A172 (cell line): Measurements from ENCODE around the gene ABT1. TPM values are rescaled to one million over a fixed set of nuclear protein-coding genes. Genes with fewer than 3 reads are reported as not detected.

Experiments
- DNase-seq: peaks from one replicate; pipeline ENCODE4 v3.0.0-alpha.2; 2015; ENCODE audit warnings: low spot score
- total RNA-seq: library from RNA; depleted of rRNA; stranded (reverse); fragments of >200 nt; shearing (Covaris generic); gene quantifications from 2 replicates; pipeline ENCODE4 v1.2.3, GENCODE V29; 2014

ABT1 gene
- total RNA-seq, 1 experiment from 2014 or later, result 20.4 TPM

- DNase-seq, result peak; percentile 97
These were observed 25.0 kb upstream of the ABT1 start for GRCh38 chr6:26571592-26572296.

GRCh38 chr6:26575494-26575939 is 21.2 kb upstream of the ABT1 start:
- DNase-seq, result peak; percentile 58

- no peak for DNase-seq
These were observed 20.3 kb upstream of the ABT1 start for GRCh38 chr6:26576407-26576843.

GRCh38 chr6:26576929-26577719 is 19.6 kb upstream of the ABT1 start:
- peak; percentile 91 for DNase-seq

- no peak for DNase-seq
These were observed 19.1 kb upstream of the ABT1 start for GRCh38 chr6:26577720-26578072.

- DNase-seq, result no peak
These were observed 18.5 kb upstream of the ABT1 start for GRCh38 chr6:26578279-26578678.

GRCh38 chr6:26578741-26579140 is 18.0 kb upstream of the ABT1 start:
- DNase-seq, result no peak

- DNase-seq, result no peak
These were observed 15.4 kb upstream of the ABT1 start for GRCh38 chr6:26581164-26581915.

GRCh38 chr6:26588965-26589364 is 7.8 kb upstream of the ABT1 start:
- no peak for DNase-seq

- peak; percentile 16 for DNase-seq
These were observed 4.1 kb upstream of the ABT1 start for GRCh38 chr6:26592649-26593048.

GRCh38 chr6:26593278-26594130 is 3.2 kb upstream of the ABT1 start:
- DNase-seq, result no peak

GRCh38 chr6:26594131-26594498 is 2.6 kb upstream of the ABT1 start:
- DNase-seq, result no peak

- peak; percentile 86 for DNase-seq
These were observed 1.8 kb upstream of the ABT1 start for GRCh38 chr6:26594730-26595632.

GRCh38 chr6:26595669-26596269 is 984 bp upstream of the ABT1 start:
- DNase-seq, result peak; percentile 80

GRCh38 chr6:26597389-26597766 is 625 bp downstream of the ABT1 start:
- no peak for DNase-seq

GRCh38 chr6:26597821-26598220 is 1.1 kb downstream of the ABT1 start:
- no peak for DNase-seq

- no peak for DNase-seq
These were observed 1.5 kb downstream of the ABT1 start for GRCh38 chr6:26598267-26598666.

- no peak for DNase-seq
These were observed 2.4 kb downstream of the ABT1 start for GRCh38 chr6:26599134-26599533.

- no peak for DNase-seq
These were observed 2.8 kb downstream of the ABT1 start for GRCh38 chr6:26599591-26599990.

GRCh38 chr6:26600759-26601158 is 4.0 kb downstream of the ABT1 start:
- no peak for DNase-seq
